AG09309 (cell line): Measurements from ENCODE around the gene HEXA.

Source experiments
- DNase-seq: peaks from one replicate; pipeline ENCODE4 v3.0.0-alpha.2; 2010; ENCODE audit warnings: low read depth
- H3K4me3 ChIP-seq: 2 replicates; pipeline ENCODE4 v1.5.1; 2011; ENCODE audit warnings: mild to moderate bottlenecking, low read depth, low read length, moderate library complexity; ENCODE audit not compliant: control insufficient read depth
- TF ChIP-seq, protein P1 (sequence below): IDR thresholded peaks from 2 replicates; pipeline ENCODE4 v1.5.1; 2011; ENCODE audit warnings: mild to moderate bottlenecking, low read depth, low read length, inconsistent platforms; ENCODE audit not compliant: insufficient read depth, control insufficient read depth; ENCODE audit errors: missing control alignments

HEXA gene

DNA sequence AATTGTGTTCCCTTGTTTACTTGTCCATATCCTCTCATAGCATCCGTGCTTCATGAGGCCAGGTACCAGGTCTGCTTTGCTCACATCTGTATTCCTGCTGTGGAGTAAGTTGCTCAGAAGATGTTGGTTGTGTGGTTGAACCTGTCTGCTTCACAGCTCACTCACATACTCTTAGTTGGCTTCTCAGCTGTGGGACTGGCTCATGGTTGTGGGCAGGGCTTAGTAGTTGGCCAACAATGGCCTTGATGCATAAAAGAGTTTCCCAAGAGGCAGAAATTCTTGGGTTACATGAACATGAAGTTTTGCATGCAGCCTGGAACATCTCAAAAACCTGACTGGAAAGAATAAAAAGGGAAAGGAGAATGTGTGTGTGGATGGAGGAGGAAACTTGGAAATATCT is 72.9 kb downstream of the HEXA start:
- TF ChIP-seq, protein P1, sequence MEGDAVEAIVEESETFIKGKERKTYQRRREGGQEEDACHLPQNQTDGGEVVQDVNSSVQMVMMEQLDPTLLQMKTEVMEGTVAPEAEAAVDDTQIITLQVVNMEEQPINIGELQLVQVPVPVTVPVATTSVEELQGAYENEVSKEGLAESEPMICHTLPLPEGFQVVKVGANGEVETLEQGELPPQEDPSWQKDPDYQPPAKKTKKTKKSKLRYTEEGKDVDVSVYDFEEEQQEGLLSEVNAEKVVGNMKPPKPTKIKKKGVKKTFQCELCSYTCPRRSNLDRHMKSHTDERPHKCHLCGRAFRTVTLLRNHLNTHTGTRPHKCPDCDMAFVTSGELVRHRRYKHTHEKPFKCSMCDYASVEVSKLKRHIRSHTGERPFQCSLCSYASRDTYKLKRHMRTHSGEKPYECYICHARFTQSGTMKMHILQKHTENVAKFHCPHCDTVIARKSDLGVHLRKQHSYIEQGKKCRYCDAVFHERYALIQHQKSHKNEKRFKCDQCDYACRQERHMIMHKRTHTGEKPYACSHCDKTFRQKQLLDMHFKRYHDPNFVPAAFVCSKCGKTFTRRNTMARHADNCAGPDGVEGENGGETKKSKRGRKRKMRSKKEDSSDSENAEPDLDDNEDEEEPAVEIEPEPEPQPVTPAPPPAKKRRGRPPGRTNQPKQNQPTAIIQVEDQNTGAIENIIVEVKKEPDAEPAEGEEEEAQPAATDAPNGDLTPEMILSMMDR = no peak
- no peak for DNase-seq
- no peak overlapping the region for H3K4me3 ChIP-seq
